ENCODE measurements around the gene CYP20A1.

DNA sequence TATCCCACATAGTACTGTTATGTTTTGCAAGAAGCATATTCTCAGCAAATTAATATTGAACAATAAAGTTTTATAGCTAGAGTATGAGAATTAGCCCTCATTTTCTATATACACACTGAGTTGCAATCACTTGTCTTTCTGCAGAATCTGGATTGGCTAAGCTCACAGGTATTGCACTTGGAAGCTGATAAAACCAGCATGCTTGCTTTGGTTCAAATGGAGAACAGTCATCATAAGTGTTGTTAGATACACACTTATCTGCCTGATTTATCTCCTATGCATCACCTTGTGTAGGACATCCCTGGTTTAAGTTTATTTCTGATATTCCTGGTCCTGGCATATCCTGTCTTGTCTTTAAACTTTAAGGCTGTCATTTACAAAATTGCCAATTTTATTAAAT, 38.0 kb upstream of the CYP20A1 start:
- TF ChIP-seq, protein P1, sequence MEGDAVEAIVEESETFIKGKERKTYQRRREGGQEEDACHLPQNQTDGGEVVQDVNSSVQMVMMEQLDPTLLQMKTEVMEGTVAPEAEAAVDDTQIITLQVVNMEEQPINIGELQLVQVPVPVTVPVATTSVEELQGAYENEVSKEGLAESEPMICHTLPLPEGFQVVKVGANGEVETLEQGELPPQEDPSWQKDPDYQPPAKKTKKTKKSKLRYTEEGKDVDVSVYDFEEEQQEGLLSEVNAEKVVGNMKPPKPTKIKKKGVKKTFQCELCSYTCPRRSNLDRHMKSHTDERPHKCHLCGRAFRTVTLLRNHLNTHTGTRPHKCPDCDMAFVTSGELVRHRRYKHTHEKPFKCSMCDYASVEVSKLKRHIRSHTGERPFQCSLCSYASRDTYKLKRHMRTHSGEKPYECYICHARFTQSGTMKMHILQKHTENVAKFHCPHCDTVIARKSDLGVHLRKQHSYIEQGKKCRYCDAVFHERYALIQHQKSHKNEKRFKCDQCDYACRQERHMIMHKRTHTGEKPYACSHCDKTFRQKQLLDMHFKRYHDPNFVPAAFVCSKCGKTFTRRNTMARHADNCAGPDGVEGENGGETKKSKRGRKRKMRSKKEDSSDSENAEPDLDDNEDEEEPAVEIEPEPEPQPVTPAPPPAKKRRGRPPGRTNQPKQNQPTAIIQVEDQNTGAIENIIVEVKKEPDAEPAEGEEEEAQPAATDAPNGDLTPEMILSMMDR (IDR thresholded peaks at IDR 0.05; ENCODE audit: insufficient read depth, low read length, poor library complexity, severe bottlenecking), result no peak
- no peak for TF ChIP-seq EZH2phosphoT487 (conservative IDR thresholded peaks at IDR 0.05; ENCODE audit: low read length)

Data from SU-DHL-6 (cell line).